PFSK-1 (cell line): ENCODE results near the gene TCAF1.

ENCODE experiments used
- FOXP2 ChIP-seq: optimal IDR thresholded peaks from 2 replicates; pipeline ENCODE3; 2011; ENCODE audit warnings: borderline replicate concordance, control low read depth, inconsistent platforms; ENCODE audit not compliant: insufficient read depth; ENCODE audit errors: extremely low read length, extremely low read depth
- POLR2AphosphoS5 ChIP-seq: IDR thresholded peaks from 2 replicates; pipeline ENCODE4 v1.6.1; 2012; ENCODE audit warnings: low read depth, mild to moderate bottlenecking, control low read depth, low read length, moderate library complexity
- REST ChIP-seq, 2 experiments: IDR thresholded peaks; 2 replicates each; pipeline versions ENCODE4 v1.6.1 to v1.8.0; 2011 to 2012; ENCODE audit warnings: low read depth in 2 of 2, low read length in 2 of 2, control low read depth in 1 of 2, inconsistent platforms in 1 of 2, mild to moderate bottlenecking in 1 of 2, moderate library complexity in 1 of 2; ENCODE audit not compliant: insufficient read depth in 1 of 2
- SIN3A ChIP-seq: IDR thresholded peaks from 2 replicates; pipeline ENCODE4 v1.6.1; 2012; ENCODE audit warnings: mild to moderate bottlenecking, low read length, moderate library complexity, borderline replicate concordance; ENCODE audit not compliant: insufficient read depth
- TAF1 ChIP-seq: IDR thresholded peaks from 2 replicates; pipeline ENCODE4 v1.6.1; 2012; ENCODE audit warnings: low read length, control low read depth, borderline replicate concordance; ENCODE audit not compliant: insufficient read depth

TCAF1 gene

GRCh38 chr7:143910473-143911248 is 8.7 kb upstream of the TCAF1 start:
- TF ChIP-seq TAF1 (no peak), POLR2AphosphoS5 (no peak), FOXP2 (no peak), REST (IDR thresholded peaks at IDR 0.05; ENCODE audit: insufficient read depth in 1 of 2, low read depth in 2 of 2, low read length in 2 of 2) (no peak), SIN3A (no peak)

DNA sequence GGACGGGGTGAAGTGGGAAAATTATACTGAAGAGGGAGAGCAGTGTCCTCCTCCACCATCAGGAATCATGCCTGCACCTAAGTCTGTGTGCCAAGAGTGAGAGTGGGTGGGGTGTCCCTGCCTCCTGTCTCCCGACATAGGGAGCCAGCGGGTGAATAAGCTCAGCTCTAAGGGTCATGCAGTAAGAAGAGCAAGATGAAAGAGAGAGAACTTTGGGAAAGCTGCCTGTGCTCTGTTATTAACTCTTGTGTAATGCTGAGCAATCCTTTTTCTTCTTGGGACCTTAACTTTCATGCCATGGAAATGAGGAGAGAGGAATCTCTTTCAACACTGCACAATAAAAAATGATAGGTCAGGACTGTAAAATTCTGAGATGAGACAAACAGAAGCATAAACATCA is 7.9 kb upstream of the TCAF1 start:
- no peak for TF ChIP-seq REST (IDR thresholded peaks at IDR 0.05; ENCODE audit: insufficient read depth in 1 of 2, low read depth in 2 of 2, low read length in 2 of 2)
- no peak for TF ChIP-seq POLR2AphosphoS5
- no peak for TF ChIP-seq FOXP2

- TF ChIP-seq SIN3A (no peak), POLR2AphosphoS5 (no peak), REST (IDR thresholded peaks at IDR 0.05; ENCODE audit: insufficient read depth in 1 of 2, low read depth in 2 of 2, low read length in 2 of 2) (no peak), TAF1 (no peak), FOXP2 (no peak)
These were observed 6.1 kb upstream of the TCAF1 start for GRCh38 chr7:143908120-143908519.

- no peak for TF ChIP-seq POLR2AphosphoS5
- no peak for TF ChIP-seq REST (IDR thresholded peaks at IDR 0.05; ENCODE audit: insufficient read depth in 1 of 2, low read depth in 2 of 2, low read length in 2 of 2)
- no peak for TF ChIP-seq TAF1
- TF ChIP-seq FOXP2: no peak
These were observed 4.9 kb upstream of the TCAF1 start for GRCh38 chr7:143906895-143907294.

GRCh38 chr7:143906151-143906550 is 4.2 kb upstream of the TCAF1 start:
- TF ChIP-seq SIN3A (no peak), TAF1 (no peak), REST (IDR thresholded peaks at IDR 0.05; ENCODE audit: insufficient read depth in 1 of 2, low read depth in 2 of 2, low read length in 2 of 2) (no peak), POLR2AphosphoS5 (no peak), FOXP2 (no peak)
